GM12878 (cell line): ENCODE data around the gene MRPS23. TPM values are rescaled to one million over a fixed set of nuclear protein-coding genes. Genes with fewer than 3 reads are reported as not detected.

Source experiments
- ATAC-seq: fragments of 200-7000 bp; cut with Tn5 transposase; 3 replicates; pipeline ENCODE4 v1.9.1; 2020; ENCODE audit warnings: mild to moderate bottlenecking, moderate library complexity
- BruUV-seq: library from RNA; stranded (reverse); fragments of 400-500 nt; replicated peaks from 2 replicates; lab custom pipeline; 2021; lab: Mats Ljungman, UMichigan
- CTCF ChIA-PET: fragments of 300-600 bp; sonication (Branson Sonifier 250); formaldehyde crosslinking; extraction: SDS; loops from one replicate; lab custom pipeline; 2021; ENCODE audit warnings: inconsistent platforms; lab: Yijun Ruan, JAX
- POLR2A ChIA-PET: fragments of 350-600 bp; formaldehyde crosslinking; extraction: SDS; loops from one replicate; lab custom pipeline; 2021; ENCODE audit warnings: inconsistent platforms; lab: Charles Lee
- RAD21 ChIA-PET: fragments of 300-600 bp; sonication (Branson Sonifier 250); formaldehyde crosslinking; loops from one replicate; lab custom pipeline; 2023; ENCODE audit warnings: antibody characterized with exemption; ENCODE audit not compliant: unreplicated experiment; lab: Charles Lee
- SMC1A ChIA-PET: fragments of 300-600 bp; sonication (Branson Sonifier 250); formaldehyde crosslinking; loops from one replicate; lab custom pipeline; 2023; ENCODE audit not compliant: unreplicated experiment, uncharacterized antibody; lab: Charles Lee
- DNase-seq: peaks from one replicate; pipeline ENCODE4 v3.0.0-alpha.2; 2011; ENCODE audit warnings: low read depth, low spot score
- FAIRE-seq: peaks from 3 replicates; lab custom pipeline; 2011; peaks lifted over from hg19 to GRCh38; lab: Jason Lieb, UNC
- H2AFZ ChIP-seq: 2 replicates; pipeline ENCODE4 v1.6.0; 2011; ENCODE audit warnings: low read depth, low read length, control low read depth; ENCODE audit not compliant: control insufficient read depth
- H3K27ac ChIP-seq: 2 replicates; pipeline ENCODE4 v1.5.1; 2011; ENCODE audit warnings: control low read depth; ENCODE audit not compliant: control insufficient read depth, insufficient read depth
- H3K27me3 ChIP-seq, 2 experiments: replicated peaks in 1 of 2; 2 replicates each; pipeline versions ENCODE4 v1.6.0 to v1.6.1; 2011; ENCODE audit warnings: low read length in 1 of 2; ENCODE audit not compliant: control insufficient read depth in 2 of 2, insufficient read depth in 2 of 2
- H3K36me3 ChIP-seq, 2 experiments: 2 replicates each; pipeline ENCODE4 v1.5.1; 2011; ENCODE audit warnings: low read length in 1 of 2; ENCODE audit not compliant: control insufficient read depth in 2 of 2, insufficient read depth in 2 of 2
- H3K4me1 ChIP-seq: 2 replicates; pipeline ENCODE4 v1.6.1; 2011; ENCODE audit warnings: mild to moderate bottlenecking, low read length, moderate library complexity, mixed read lengths; ENCODE audit not compliant: control insufficient read depth, insufficient read depth
- H3K4me2 ChIP-seq: 2 replicates; pipeline ENCODE4 v1.6.0; 2011; ENCODE audit warnings: control low read depth; ENCODE audit not compliant: control insufficient read depth, insufficient read depth
- H3K4me3 ChIP-seq: fragments of 200-600 bp; sonication (generic); 2 replicates; pipeline ENCODE4 v1.5.1; 2016
- H3K79me2 ChIP-seq: 2 replicates; pipeline ENCODE4 v1.6.0; 2011; ENCODE audit warnings: low read length; ENCODE audit not compliant: control insufficient read depth, insufficient read depth
- H3K9ac ChIP-seq: 2 replicates; pipeline ENCODE4 v1.8.0; 2011; ENCODE audit warnings: low read length, control low read depth, mixed read lengths; ENCODE audit not compliant: control insufficient read depth, insufficient read depth
- H3K9me3 ChIP-seq: replicated peaks from 3 replicates; pipeline ENCODE4 v1.5.1; 2011; ENCODE audit warnings: mild to moderate bottlenecking, low read length; ENCODE audit not compliant: control insufficient read depth, insufficient read depth
- H4K20me1 ChIP-seq: 2 replicates; pipeline ENCODE4 v1.6.0; 2011; ENCODE audit not compliant: control insufficient read depth, insufficient read depth
- BCL3 ChIP-seq: IDR thresholded peaks from 2 replicates; pipeline ENCODE4 v1.6.1; 2011; ENCODE audit warnings: borderline replicate concordance, low read depth, mild to moderate bottlenecking, moderate library complexity, low read length; ENCODE audit not compliant: insufficient read depth, poor library complexity, severe bottlenecking
- FOXM1 ChIP-seq: IDR thresholded peaks from 2 replicates; pipeline ENCODE4 v1.6.1; 2012; ENCODE audit warnings: low read depth, mild to moderate bottlenecking, inconsistent platforms, low read length, moderate library complexity
- HCFC1 ChIP-seq: fragments of 150-350 bp; IDR thresholded peaks from 2 replicates; pipeline ENCODE4 v1.6.1; 2014; ENCODE audit warnings: low read length
- HDAC6 ChIP-seq: fragments of 200-600 bp; sonication (generic); IDR thresholded peaks from one replicate; pipeline ENCODE4 v1.8.0; 2017; ENCODE audit warnings: antibody characterized with exemption; ENCODE audit not compliant: unreplicated experiment
- HDGF ChIP-seq: fragments of 450-650 bp; IDR thresholded peaks from 2 replicates; pipeline ENCODE4 v1.6.1; 2016; ENCODE audit warnings: antibody characterized with exemption
- NR2C2 ChIP-seq: IDR thresholded peaks from 2 replicates; pipeline ENCODE4 v1.6.1; 2011; ENCODE audit warnings: borderline replicate concordance, low read depth; ENCODE audit not compliant: control insufficient read depth, insufficient read length
- PBX3 ChIP-seq: IDR thresholded peaks from 2 replicates; pipeline ENCODE4 v1.6.1; 2011; ENCODE audit warnings: mild to moderate bottlenecking, low read depth, low read length, moderate library complexity; ENCODE audit not compliant: insufficient replicate concordance
- TAF1 ChIP-seq: IDR thresholded peaks from 2 replicates; pipeline ENCODE4 v1.6.1; 2011; ENCODE audit warnings: mild to moderate bottlenecking, low read depth, low read length, borderline replicate concordance
- WGBS: methylation state at CpG from one replicate; pipeline ENCODE4 v1.1.6; 2016; ENCODE audit warnings: low lambda C conversion rate; ENCODE audit not compliant: insufficient replicate concordance, insufficient coverage; ENCODE audit errors: missing lambda C conversion rate; 5-methylcytosine and 5-hydroxymethylcytosine counted together
- in situ Hi-C: fragments of 300-500 bp; cut with MboI; formaldehyde crosslinking; loops from 9 replicates; pipeline ENCODE4 v1.14.3; 2018; ENCODE audit warnings: mixed read lengths
- intact Hi-C: fragments of 100-400 bp; cut with micrococcal nuclease; formaldehyde crosslinking; loops from one replicate; pipeline ENCODE4 v1.14.2; 2022; ENCODE audit not compliant: unreplicated experiment
- polyA plus RNA-seq, 11 experiments: library from polyadenylated mRNA; depleted of rRNA in 4 of 11; unstranded in 6 of 11; stranded (reverse) in 5 of 11; fragments of >200 nt; fragmentation: Nextera tagmentation in 4 of 11; fragmentation: Illumina TruSeq in 1 of 11; extraction: Ambion mirVana in 4 of 11; extraction: Trizol in 1 of 11; gene quantifications; 1 replicate in 1 of 11; 2 replicates in 10 of 11; pipeline versions ENCODE4 v1.2.1 to v1.2.3, GENCODE V29; 2011 to 2016; ENCODE audit warnings: inconsistent platforms in 2 of 11, missing spikeins in 2 of 11, low read depth in 1 of 11
- total RNA-seq, 4 experiments: library from RNA; depleted of rRNA in 3 of 4; stranded (reverse); fragments of >200 nt in 3 of 4; fragmentation: Illumina TruSeq in 1 of 4; extraction: Trizol in 1 of 4; gene quantifications; 2 replicates each; pipeline versions ENCODE4 v1.2.1 to v1.2.3, GENCODE V29; 2013 to 2021
- TF ChIP-seq, protein P1 (sequence below): fragments of 450-650 bp; IDR thresholded peaks from 2 replicates; pipeline ENCODE4 v1.6.1; 2018; ENCODE audit warnings: mild to moderate bottlenecking, low read depth, moderate library complexity; ENCODE audit not compliant: partially characterized antibody
- TF ChIP-seq, protein P2 (sequence below): fragments of 450-650 bp; formaldehyde crosslinking; IDR thresholded peaks from 2 replicates; pipeline ENCODE4 v1.5.0; 2022; ENCODE audit warnings: mild to moderate bottlenecking, missing genetic modification characterization

The MRPS23 gene
- total and polyA plus RNA-seq, 10 of the 15 experiments (the other 5 are each of a cell fraction or from before 2014, with no cell fraction given): 65.3 to 237 (median 87.9) TPM

DNA sequence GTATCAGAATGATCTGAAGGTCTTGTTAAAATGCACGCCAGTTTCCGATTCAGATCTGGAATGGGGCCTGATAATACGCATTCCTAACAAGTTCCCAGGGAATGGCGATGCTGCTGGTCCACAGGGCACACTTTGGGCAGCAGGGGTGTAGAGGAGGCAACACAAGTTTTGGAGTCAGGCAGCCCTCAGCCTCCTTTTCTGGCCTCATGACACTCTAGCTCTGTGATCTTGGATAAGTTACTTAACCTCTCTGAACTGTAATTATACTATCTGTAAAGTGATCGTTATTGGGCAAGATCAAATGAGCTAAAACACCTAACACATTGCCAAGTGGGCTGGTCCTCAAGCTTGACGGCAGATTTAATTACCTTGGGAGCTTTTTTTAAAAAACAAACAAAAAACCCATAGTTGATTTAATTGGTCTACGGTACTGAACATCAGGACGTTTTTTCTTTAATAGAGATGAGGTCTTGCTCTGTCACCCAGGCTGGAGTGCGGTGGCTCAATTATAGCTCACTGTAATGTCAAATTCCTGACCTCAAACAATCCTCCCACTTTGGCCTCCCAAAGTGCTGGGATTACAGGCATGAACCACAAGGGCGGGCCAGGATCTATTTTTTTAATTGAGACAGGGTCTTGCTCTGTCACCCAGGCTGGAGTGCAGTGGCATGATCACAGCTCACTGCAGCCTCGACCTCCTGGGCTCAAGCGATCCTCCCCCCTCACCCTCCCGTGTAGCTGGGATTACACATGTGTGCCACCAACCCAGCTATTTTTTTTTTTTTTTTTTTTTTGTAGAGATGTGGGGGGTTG is 10.0 kb upstream of the MRPS23 start:
- peaks cover 3% of the 10 kb centered on the region; the same call in 1 of the 2 replicates for H3K4me1 ChIP-seq
- H3K27ac ChIP-seq: no peak overlapping the region
- no peak overlapping the region for H3K4me3 ChIP-seq
- POLR2A ChIA-PET: interaction anchor here (0.6 to 4.0 kb wide), 7 partner anchors 11 to 220 kb away, joined by 3 to 17 read pairs (median 4); no protein-coding TSS in a partner anchor
- 40% methylated on average over 13 of the region's 13 CpGs for WGBS
- H3K9ac ChIP-seq: no peak overlapping the region
- H4K20me1 ChIP-seq: no peaks in the 10 kb centered on the region
- no peaks in the 10 kb centered on the region for H3K79me2 ChIP-seq
- no peaks in the 10 kb centered on the region for H3K36me3 ChIP-seq
- in situ Hi-C loops: no loop called here
- H3K27me3 ChIP-seq: no peaks in the 10 kb centered on the region; a peak in 2 of 4 replicates
- H2AFZ ChIP-seq: no peak overlapping the region
- H3K9me3 ChIP-seq: no peaks in the 10 kb centered on the region
- CTCF ChIA-PET: interaction anchor here (0.6 to 18.2 kb wide), 28 partner anchors 10 to 340 kb away, joined by 3 to 708 read pairs (median 6); partner anchors contain the start of genes MRPS23 and SRSF1
- FAIRE-seq (no peak), DNase-seq (no peak), ATAC-seq (no peak)
- H3K4me2 ChIP-seq: no peak overlapping the region
- intact Hi-C loops: loop anchor here (5.0 to 10.0 kb wide), 2 partner anchors 32 to 225 kb away; partner anchors contain the start of gene DYNLL2
- BruUV-seq: no TSS peak
- SMC1A ChIA-PET: interaction anchor here (0.7 to 14.5 kb wide), 33 partner anchors 10 to 312 kb away, joined by 3 to 341 read pairs (median 5); partner anchors contain the start of genes CUEDC1, MRPS23 and SRSF1
- RAD21 ChIA-PET: interaction anchor here (0.8 to 10.0 kb wide), 24 partner anchors 10 to 252 kb away, joined by 3 to 239 read pairs (median 6); partner anchors contain the start of genes MRPS23, SRSF1 and VEZF1
- TF ChIP-seq HDGF (no peak), HDAC6 (no peak), PBX3 (no peak), TAF1 (no peak), HCFC1 (no peak), BCL3 (no peak), FOXM1 (no peak), NR2C2 (no peak)
- TF ChIP-seq, protein P1, sequence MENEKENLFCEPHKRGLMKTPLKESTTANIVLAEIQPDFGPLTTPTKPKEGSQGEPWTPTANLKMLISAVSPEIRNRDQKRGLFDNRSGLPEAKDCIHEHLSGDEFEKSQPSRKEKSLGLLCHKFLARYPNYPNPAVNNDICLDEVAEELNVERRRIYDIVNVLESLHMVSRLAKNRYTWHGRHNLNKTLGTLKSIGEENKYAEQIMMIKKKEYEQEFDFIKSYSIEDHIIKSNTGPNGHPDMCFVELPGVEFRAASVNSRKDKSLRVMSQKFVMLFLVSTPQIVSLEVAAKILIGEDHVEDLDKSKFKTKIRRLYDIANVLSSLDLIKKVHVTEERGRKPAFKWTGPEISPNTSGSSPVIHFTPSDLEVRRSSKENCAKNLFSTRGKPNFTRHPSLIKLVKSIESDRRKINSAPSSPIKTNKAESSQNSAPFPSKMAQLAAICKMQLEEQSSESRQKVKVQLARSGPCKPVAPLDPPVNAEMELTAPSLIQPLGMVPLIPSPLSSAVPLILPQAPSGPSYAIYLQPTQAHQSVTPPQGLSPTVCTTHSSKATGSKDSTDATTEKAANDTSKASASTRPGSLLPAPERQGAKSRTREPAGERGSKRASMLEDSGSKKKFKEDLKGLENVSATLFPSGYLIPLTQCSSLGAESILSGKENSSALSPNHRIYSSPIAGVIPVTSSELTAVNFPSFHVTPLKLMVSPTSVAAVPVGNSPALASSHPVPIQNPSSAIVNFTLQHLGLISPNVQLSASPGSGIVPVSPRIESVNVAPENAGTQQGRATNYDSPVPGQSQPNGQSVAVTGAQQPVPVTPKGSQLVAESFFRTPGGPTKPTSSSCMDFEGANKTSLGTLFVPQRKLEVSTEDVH: no peak
- TF ChIP-seq, protein P2, sequence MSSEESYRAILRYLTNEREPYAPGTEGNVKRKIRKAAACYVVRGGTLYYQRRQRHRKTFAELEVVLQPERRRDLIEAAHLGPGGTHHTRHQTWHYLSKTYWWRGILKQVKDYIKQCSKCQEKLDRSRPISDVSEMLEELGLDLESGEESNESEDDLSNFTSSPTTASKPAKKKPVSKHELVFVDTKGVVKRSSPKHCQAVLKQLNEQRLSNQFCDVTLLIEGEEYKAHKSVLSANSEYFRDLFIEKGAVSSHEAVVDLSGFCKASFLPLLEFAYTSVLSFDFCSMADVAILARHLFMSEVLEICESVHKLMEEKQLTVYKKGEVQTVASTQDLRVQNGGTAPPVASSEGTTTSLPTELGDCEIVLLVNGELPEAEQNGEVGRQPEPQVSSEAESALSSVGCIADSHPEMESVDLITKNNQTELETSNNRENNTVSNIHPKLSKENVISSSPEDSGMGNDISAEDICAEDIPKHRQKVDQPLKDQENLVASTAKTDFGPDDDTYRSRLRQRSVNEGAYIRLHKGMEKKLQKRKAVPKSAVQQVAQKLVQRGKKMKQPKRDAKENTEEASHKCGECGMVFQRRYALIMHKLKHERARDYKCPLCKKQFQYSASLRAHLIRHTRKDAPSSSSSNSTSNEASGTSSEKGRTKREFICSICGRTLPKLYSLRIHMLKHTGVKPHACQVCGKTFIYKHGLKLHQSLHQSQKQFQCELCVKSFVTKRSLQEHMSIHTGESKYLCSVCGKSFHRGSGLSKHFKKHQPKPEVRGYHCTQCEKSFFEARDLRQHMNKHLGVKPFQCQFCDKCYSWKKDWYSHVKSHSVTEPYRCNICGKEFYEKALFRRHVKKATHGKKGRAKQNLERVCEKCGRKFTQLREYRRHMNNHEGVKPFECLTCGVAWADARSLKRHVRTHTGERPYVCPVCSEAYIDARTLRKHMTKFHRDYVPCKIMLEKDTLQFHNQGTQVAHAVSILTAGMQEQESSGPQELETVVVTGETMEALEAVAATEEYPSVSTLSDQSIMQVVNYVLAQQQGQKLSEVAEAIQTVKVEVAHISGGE: no peak
